BLaER1 treated with 17β-estradiol and CSF1 and Interleukin-3, amounts not matched to agents 10 nM and 100 nM (cell line): ENCODE results near the gene GSDMA.

Source experiments
- H3K27ac ChIP-seq, 11 experiments: shearing (Covaris generic); formaldehyde crosslinking; 2 replicates each; pipeline ENCODE4 v1.8.1; 2022
- H3K27me3 ChIP-seq, 11 experiments: shearing (Covaris generic); formaldehyde crosslinking; 2 replicates each; pipeline ENCODE4 v1.8.1; 2022
- H3K36me3 ChIP-seq, 11 experiments: shearing (Covaris generic); formaldehyde crosslinking; 2 replicates each; pipeline ENCODE4 v1.8.1; 2022
- H3K4me1 ChIP-seq, 10 experiments: shearing (Covaris generic); formaldehyde crosslinking; 2 replicates each; pipeline ENCODE4 v1.8.1; 2022
- H3K4me2 ChIP-seq, 11 experiments: shearing (Covaris generic); formaldehyde crosslinking; 2 replicates each; pipeline ENCODE4 v1.8.1; 2022
- H3K4me3 ChIP-seq, 10 experiments: shearing (Covaris generic); formaldehyde crosslinking; 2 replicates each; pipeline ENCODE4 v1.8.1; 2022
- H3K9ac ChIP-seq, 11 experiments: shearing (Covaris generic); formaldehyde crosslinking; 2 replicates each; pipeline ENCODE4 v1.8.1; 2022
- H3K9me3 ChIP-seq, 11 experiments: shearing (Covaris generic); formaldehyde crosslinking; replicated peaks in 1 of 11; 2 replicates each; pipeline ENCODE4 v1.8.1; 2022
- H4K20me1 ChIP-seq, 11 experiments: shearing (Covaris generic); formaldehyde crosslinking; 2 replicates each; pipeline ENCODE4 v1.8.1; 2022
- Cebpa-rat ChIP-seq, 11 experiments: shearing (Covaris generic); IDR thresholded peaks; 2 replicates each; pipeline ENCODE4 v1.8.1; 2022

GSDMA gene

GRCh38 chr17:39974433-39974832 lies 11.6 kb downstream of the GSDMA start:
- Histone ChIP-seq H3K27me3 (no peaks in the 10 kb centered on the region; a peak in 1 of 22 replicates), H3K36me3 (no peaks in the 10 kb centered on the region), H4K20me1 (no peaks in the 10 kb centered on the region), H3K27ac (no peak overlapping the region), H3K4me2 (no peak overlapping the region), H3K4me1 (peaks cover 3 to 26% (median 7%) of the 10 kb centered on the region in 10 experiments), H3K9ac (no peak overlapping the region), H3K4me3 (no peak overlapping the region), H3K9me3 (no peaks in the 10 kb centered on the region)
- TF ChIP-seq Cebpa-rat (IDR thresholded peaks at IDR 0.05), result no peak

- no peak for TF ChIP-seq Cebpa-rat (IDR thresholded peaks at IDR 0.05)
- no peaks in the 10 kb centered on the region for H3K9me3 ChIP-seq
- H3K4me3 ChIP-seq, result no peak overlapping the region
- H3K27ac ChIP-seq, result no peak overlapping the region
- no peak overlapping the region for H3K9ac ChIP-seq
- no peaks in the 10 kb centered on the region for H3K36me3 ChIP-seq
- no peak overlapping the region for H3K4me2 ChIP-seq
- peaks cover 0 to under 1% (median 0%) of the 10 kb centered on the region in 11 experiments; a peak in 8 of 22 replicates for H4K20me1 ChIP-seq
- no peaks in the 10 kb centered on the region; a peak in 1 of 22 replicates for H3K27me3 ChIP-seq
- peaks cover 9 to 29% (median 11%) of the 10 kb centered on the region in 10 experiments for H3K4me1 ChIP-seq
Observed at GRCh38 chr17:39975801-39976200, 13.0 kb downstream of the GSDMA start.

GRCh38 chr17:39979016-39979670 lies 16.3 kb downstream of the GSDMA start:
- H3K4me2 ChIP-seq, result peak overlapping the region; percentile 71 to 91 (median 83)
- H3K9me3 ChIP-seq, result no peaks in the 10 kb centered on the region
- peak overlapping the region in 4 of 11 experiments; percentile 91 to 98 (median 96); a peak in 8 of 22 replicates for H3K27ac ChIP-seq
- H3K4me3 ChIP-seq, result peak overlapping the region in 5 of 10 experiments; percentile 82 to 98 (median 93); a peak in 9 of 20 replicates
- peaks cover 2 to 20% (median 8%) of the 10 kb centered on the region in 11 experiments for H3K36me3 ChIP-seq
- H4K20me1 ChIP-seq, result peaks cover 13 to 34% (median 33%) of the 10 kb centered on the region in 11 experiments; a peak in 21 of 22 replicates
- no peak for TF ChIP-seq Cebpa-rat (IDR thresholded peaks at IDR 0.05)
- peaks cover 23 to 30% (median 25%) of the 10 kb centered on the region in 10 experiments for H3K4me1 ChIP-seq
- peak overlapping the region in 3 of 11 experiments; percentile 72 to 100 (median 99); a peak in 5 of 22 replicates for H3K9ac ChIP-seq
- H3K27me3 ChIP-seq, result no peaks in the 10 kb centered on the region

- Histone ChIP-seq H3K4me1 (peaks cover 23 to 30% (median 25%) of the 10 kb centered on the region in 10 experiments), H3K36me3 (peaks cover 9 to 28% (median 16%) of the 10 kb centered on the region in 11 experiments), H3K9me3 (no peaks in the 10 kb centered on the region), H3K9ac (peak overlapping the region; percentile 72 to 100 (median 98)), H4K20me1 (peaks cover 13 to 42% (median 41%) of the 10 kb centered on the region in 11 experiments; a peak in 21 of 22 replicates), H3K27ac (peak overlapping the region; percentile 62 to 100 (median 97)), H3K4me2 (peak overlapping the region; percentile 71 to 91 (median 83)), H3K27me3 (no peaks in the 10 kb centered on the region), H3K4me3 (peak overlapping the region; percentile 65 to 98 (median 88))
- no peak for TF ChIP-seq Cebpa-rat (IDR thresholded peaks at IDR 0.05)
Observed at GRCh38 chr17:39979893-39980350, 17.1 kb downstream of the GSDMA start.

GRCh38 chr17:39980351-39981206 lies 17.8 kb downstream of the GSDMA start, which contains the start of gene PSMD3:
Gene PSMD3, plus strand, starts transcription at chr17:39980807. Its CDS starts 164 bp downstream, at chr17:39980971.
- Histone ChIP-seq H3K4me3 (peak within 1 kb of the TSS; percentile 81 to 98 (median 90)), H3K9me3 (no peaks in the 10 kb centered on the region), H3K9ac (peak within 1 kb of the TSS; percentile 93 to 100 (median 98)), H3K27me3 (no peaks in the 10 kb centered on the region), H4K20me1 (peaks cover 13 to 48% (median 47%) of the 10 kb centered on the region in 11 experiments; a peak in 21 of 22 replicates), H3K36me3 (peaks cover 16 to 34% (median 22%) of the 10 kb centered on the region in 11 experiments), H3K4me1 (peaks cover 23 to 27% (median 25%) of the 10 kb centered on the region in 10 experiments), H3K4me2 (peak within 1 kb of the TSS; percentile 82 to 97 (median 91)), H3K27ac (peak within 1 kb of the TSS; percentile 91 to 100 (median 97))
- no peak for TF ChIP-seq Cebpa-rat (IDR thresholded peaks at IDR 0.05)

GRCh38 chr17:39981207-39981741 lies 18.5 kb downstream of the GSDMA start:
- Histone ChIP-seq H3K4me3 (peak overlapping the region; percentile 81 to 98 (median 90)), H3K4me2 (peak overlapping the region; percentile 70 to 97 (median 90)), H3K36me3 (peaks cover 23 to 41% (median 29%) of the 10 kb centered on the region in 11 experiments), H3K9me3 (no peaks in the 10 kb centered on the region), H4K20me1 (peaks cover 13 to 55% (median 51%) of the 10 kb centered on the region in 11 experiments; a peak in 21 of 22 replicates), H3K9ac (peak overlapping the region; percentile 93 to 100 (median 98)), H3K27ac (peak overlapping the region; percentile 91 to 100 (median 97)), H3K4me1 (peaks cover 23 to 27% (median 25%) of the 10 kb centered on the region in 10 experiments), H3K27me3 (no peaks in the 10 kb centered on the region)
- no peak for TF ChIP-seq Cebpa-rat (IDR thresholded peaks at IDR 0.05)

- Histone ChIP-seq H3K27me3 (no peaks in the 10 kb centered on the region), H3K9me3 (no peaks in the 10 kb centered on the region), H3K27ac (peak overlapping the region; percentile 91 to 100 (median 97)), H3K4me3 (peak overlapping the region; percentile 81 to 98 (median 90)), H3K4me2 (peak overlapping the region; percentile 70 to 97 (median 90)), H3K4me1 (peaks cover 23 to 27% (median 25%) of the 10 kb centered on the region in 10 experiments), H4K20me1 (peaks cover 13 to 61% (median 57%) of the 10 kb centered on the region in 11 experiments; a peak in 21 of 22 replicates), H3K9ac (peak overlapping the region; percentile 93 to 100 (median 98)), H3K36me3 (peaks cover 29 to 47% (median 35%) of the 10 kb centered on the region in 11 experiments)
- TF ChIP-seq Cebpa-rat (IDR thresholded peaks at IDR 0.05), result no peak
Observed at GRCh38 chr17:39981766-39982375, 19.1 kb downstream of the GSDMA start.

- TF ChIP-seq Cebpa-rat (IDR thresholded peaks at IDR 0.05), result no peak
- no peak overlapping the region for H3K9ac ChIP-seq
- H3K36me3 ChIP-seq, result peaks cover 93 to 100% (median 99%) of the 10 kb centered on the region in 11 experiments
- no peaks in the 10 kb centered on the region for H3K9me3 ChIP-seq
- no peaks in the 10 kb centered on the region for H3K27me3 ChIP-seq
- no peak overlapping the region for H3K27ac ChIP-seq
- H3K4me1 ChIP-seq, result no peaks in the 10 kb centered on the region
- H3K4me3 ChIP-seq, result no peak overlapping the region
- peaks cover 0 to 100% (median 88%) of the 10 kb centered on the region in 11 experiments; a peak in 20 of 22 replicates for H4K20me1 ChIP-seq
- no peak overlapping the region for H3K4me2 ChIP-seq
Observed at GRCh38 chr17:39988206-39988810, 25.5 kb downstream of the GSDMA start.
